Aorta (tissue), 5 donors: ENCODE results near the gene GUCY1A2. TPM values are rescaled to one million over a fixed set of nuclear protein-coding genes. Genes with fewer than 3 reads are reported as not detected.
A peak's percentile ranks its signal among the peaks of the same experiment; 100 is the strongest.

ENCODE experiments used
- ATAC-seq: fragments of 200-7000 bp; cut with Tn5 transposase; one replicate; pipeline ENCODE4 v1.9.1; 2022; ENCODE audit warnings: moderate library complexity; ENCODE audit not compliant: low FRiP score
- DNase-seq, 2 donors: peaks; one replicate each; pipeline ENCODE4 v3.0.0-alpha.2; 2020
- H3K27ac ChIP-seq, 2 donors: one replicate each; pipeline ENCODE4 v1.5.1; 2013; ENCODE audit warnings: low read length in 2 of 2, mild to moderate bottlenecking in 2 of 2, moderate library complexity in 2 of 2, control low read depth in 1 of 2, inconsistent platforms in 1 of 2, low read depth in 1 of 2
- H3K27me3 ChIP-seq, 2 donors: one replicate each; pipeline ENCODE4 v1.6.1; 2013; ENCODE audit warnings: control low read depth in 1 of 2, low read length in 1 of 2, mild to moderate bottlenecking in 1 of 2, moderate library complexity in 1 of 2; ENCODE audit not compliant: insufficient read depth in 2 of 2, control insufficient read depth in 1 of 2
- H3K36me3 ChIP-seq, 2 donors: one replicate each; pipeline ENCODE4 v1.6.1; 2013; ENCODE audit warnings: control low read depth in 1 of 2, low read length in 1 of 2, mild to moderate bottlenecking in 1 of 2; ENCODE audit not compliant: insufficient read depth in 2 of 2, control insufficient read depth in 1 of 2
- H3K4me1 ChIP-seq, 2 donors: one replicate each; pipeline ENCODE4 v1.6.1; 2013; ENCODE audit warnings: low read length in 2 of 2, control low read depth in 1 of 2, mild to moderate bottlenecking in 1 of 2, moderate library complexity in 1 of 2; ENCODE audit not compliant: insufficient read depth in 2 of 2, control insufficient read depth in 1 of 2
- H3K4me3 ChIP-seq, 2 donors: one replicate each; pipeline ENCODE4 v1.5.1; 2013; ENCODE audit warnings: low read length in 2 of 2, control low read depth in 1 of 2, mild to moderate bottlenecking in 1 of 2
- H3K9me3 ChIP-seq: one replicate; pipeline ENCODE4 v1.6.1; 2013; ENCODE audit warnings: mild to moderate bottlenecking, low read length; ENCODE audit not compliant: control insufficient read depth
- WGBS, 2 donors: extraction: QIAGEN DNeasy Blood & Tissue Kit; methylation state at CpG; one replicate each; pipeline ENCODE4 v1.1.7; 2013; 5-methylcytosine and 5-hydroxymethylcytosine counted together
- intact Hi-C, 2 donors: fragments of 100-400 bp; cut with DNase I; formaldehyde crosslinking; loops; one replicate each; pipeline versions ENCODE4 v1.14.2 to v1.15.0; 2022
- polyA plus RNA-seq, 2 donors: library from polyadenylated mRNA; stranded (reverse); fragments of 200-250 nt; gene quantifications; one replicate each; pipeline ENCODE4 v1.2.3, GENCODE V29; 2013
- total RNA-seq, 2 donors: library from RNA; stranded (reverse); fragmentation: NEBNext Ultra II Directional; extraction: Animal tissue kit (Norgen Biotek cat#: 25700); gene quantifications; one replicate each; pipeline ENCODE4 v1.2.1, GENCODE V29; 2021
- donor health status: healthy with polysubstance abuse.
- donor health status: Bipolar disorder and iron deficiency.
- donor health status: DM: no; HTN: no; CAD: no.
- donor health status: DM: no; HTN: no; CAD: no.
- donor health status: DM: yes; HTN: yes; CAD: no.

GUCY1A2 gene
- total and polyA plus RNA-seq, 4 donors, result 0.75 to 37.9 (median 4.4) TPM

DNA sequence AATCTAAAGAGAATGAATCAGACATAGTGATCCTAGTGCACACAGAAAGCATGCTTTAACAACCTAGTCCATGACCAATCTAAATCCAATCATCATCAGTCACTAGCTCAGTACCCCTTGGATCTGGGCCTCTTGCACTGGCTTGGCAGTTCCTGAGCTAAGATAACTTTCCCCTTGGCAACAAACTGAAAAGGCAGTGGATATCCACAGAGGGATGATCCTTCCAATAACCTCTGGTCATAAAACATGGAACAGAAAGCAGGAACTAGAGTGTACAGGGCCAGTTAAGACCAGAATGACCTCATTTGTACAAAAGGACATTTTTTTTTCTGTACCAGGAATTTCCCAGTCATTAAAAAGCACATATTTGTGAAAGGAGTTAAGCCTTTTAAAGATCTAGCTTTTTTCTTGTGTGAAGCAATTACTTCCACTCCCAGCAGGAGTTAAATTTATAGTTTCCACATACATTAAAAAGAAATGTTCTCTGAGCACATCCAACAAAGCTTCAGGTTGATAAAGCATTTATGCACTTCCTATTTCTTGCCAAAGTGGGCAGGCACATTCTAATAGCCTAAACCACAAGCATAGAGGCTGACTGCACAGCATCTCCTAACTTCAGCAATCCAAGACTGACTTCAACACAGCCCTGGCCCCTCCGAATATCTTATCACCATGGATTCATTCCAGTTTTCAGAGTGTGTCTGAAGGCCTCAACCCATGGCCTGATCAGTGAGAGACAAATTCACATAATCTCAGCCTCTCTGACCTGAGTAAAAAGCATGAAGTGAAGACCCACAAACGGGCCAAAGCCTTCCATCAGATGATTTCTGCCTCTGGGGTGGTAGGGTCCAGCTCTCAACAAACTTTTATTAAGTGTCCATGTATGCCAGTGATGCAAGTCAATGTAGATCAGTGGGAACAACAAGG is 29.9 kb downstream of the GUCY1A2 start:
- Histone ChIP-seq H3K36me3 (no peaks in the 10 kb centered on the region), H3K27ac (no peak overlapping the region)

DNA sequence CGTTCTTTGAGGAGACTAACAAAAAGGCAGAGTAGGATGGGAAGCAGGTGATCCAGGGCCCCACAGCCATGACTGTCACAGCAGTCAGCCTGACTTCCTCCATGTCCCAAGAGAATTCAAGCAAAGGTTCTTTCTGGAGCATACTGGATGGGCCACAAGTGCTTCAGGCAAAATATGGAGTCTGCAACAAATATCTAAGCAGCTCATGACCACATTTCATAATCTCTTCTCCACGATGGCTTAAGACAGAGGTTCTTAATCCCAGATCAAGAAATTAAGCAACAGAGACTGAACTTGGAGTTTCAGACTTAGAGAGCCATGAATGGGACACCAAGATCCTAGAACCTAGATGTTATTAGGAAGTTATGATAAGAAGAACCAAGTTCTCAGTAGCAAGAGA is 31.6 kb downstream of the GUCY1A2 start:
- Histone ChIP-seq H3K27me3 (no peaks in the 10 kb centered on the region), H3K27ac (no peak overlapping the region), H3K9me3 (peaks cover 1% of the 10 kb centered on the region), H3K36me3 (no peaks in the 10 kb centered on the region), H3K4me1 (no peaks in the 10 kb centered on the region), H3K4me3 (no peak overlapping the region)
- no peak for DNase-seq
- ATAC-seq, result no peak
- 66 to 71% methylated on average over 2 of the region's 2 CpGs for WGBS, 2 donors
- intact Hi-C loops, result no loop called here

More for the DNA sequence above, 29.9 kb downstream of the GUCY1A2 start:
- Histone ChIP-seq H3K27me3 (no peaks in the 10 kb centered on the region), H3K4me1 (no peaks in the 10 kb centered on the region), H3K4me3 (no peak overlapping the region), H3K9me3 (peaks cover 1% of the 10 kb centered on the region)
- intact Hi-C loops, result no loop called here
- ATAC-seq (peak; percentile 82), DNase-seq (peak in 1 of 2 donors; percentile 44)
- 12 to 18% methylated on average over 2 of the region's 2 CpGs for WGBS, 2 donors

- DNase-seq (no peak), ATAC-seq (no peak)
- no peaks in the 10 kb centered on the region for H3K36me3 ChIP-seq
- no peaks in the 10 kb centered on the region for H3K4me1 ChIP-seq
- intact Hi-C loops, result no loop called here
- WGBS, 2 donors, result 10 to 22% methylated on average over 3 of the region's 3 CpGs
- no peak overlapping the region for H3K27ac ChIP-seq
- H3K4me3 ChIP-seq, result no peak overlapping the region
- H3K27me3 ChIP-seq, result no peaks in the 10 kb centered on the region
- peaks cover 1% of the 10 kb centered on the region for H3K9me3 ChIP-seq
These were observed 32.0 kb downstream of the GUCY1A2 start for GRCh38 chr11:106986261-106986660.

DNA sequence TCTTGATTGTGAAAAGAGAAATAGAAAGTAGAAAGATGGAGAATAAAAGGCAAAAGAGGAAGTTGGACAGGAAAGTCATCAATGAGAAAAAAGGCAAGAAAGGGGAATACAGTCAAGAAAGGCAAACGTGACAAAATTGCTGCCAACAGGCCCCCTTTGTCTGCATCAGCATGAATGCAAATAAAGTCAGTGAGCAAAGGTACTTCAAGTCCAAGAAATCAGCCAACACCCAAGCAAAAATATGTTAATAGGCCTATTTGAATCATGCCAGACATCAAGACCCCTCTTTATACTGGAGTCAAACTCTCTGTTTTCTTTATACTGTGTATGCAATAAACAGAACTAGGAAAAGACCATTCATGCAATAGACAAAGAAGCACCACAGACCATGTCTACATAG is 34.3 kb downstream of the GUCY1A2 start:
- DNase-seq, result no peak
- Histone ChIP-seq H3K4me1 (no peaks in the 10 kb centered on the region), H3K36me3 (no peaks in the 10 kb centered on the region), H3K27me3 (no peaks in the 10 kb centered on the region), H3K9me3 (no peaks in the 10 kb centered on the region), H3K4me3 (no peak overlapping the region), H3K27ac (no peak overlapping the region)
- intact Hi-C loops, result no loop called here
- no peak for ATAC-seq
- 20 to 23% methylated on average over 1 of the region's 1 CpG for WGBS, 2 donors

DNA sequence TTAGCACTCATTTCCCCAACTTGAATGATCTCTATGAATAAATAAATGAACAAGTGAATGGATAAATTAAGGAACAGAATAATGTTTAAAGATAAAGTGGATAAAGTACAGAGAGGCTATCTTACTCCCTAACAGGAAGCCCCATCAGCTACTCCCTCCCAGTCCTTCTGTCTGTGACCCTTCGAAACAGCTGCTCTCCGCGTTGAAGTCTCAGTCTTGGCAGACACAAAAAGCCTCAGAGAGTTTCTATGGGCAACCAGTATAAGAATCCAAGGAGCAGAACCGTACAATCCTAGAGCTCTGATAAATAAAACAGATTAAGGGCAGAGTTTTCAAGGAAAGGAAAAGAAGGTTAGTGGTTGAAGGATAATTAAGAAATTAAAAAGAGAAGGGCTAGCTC is 35.0 kb downstream of the GUCY1A2 start:
- Histone ChIP-seq H3K27ac (no peak overlapping the region), H3K27me3 (no peaks in the 10 kb centered on the region), H3K4me3 (no peak overlapping the region), H3K4me1 (no peaks in the 10 kb centered on the region), H3K36me3 (no peaks in the 10 kb centered on the region), H3K9me3 (no peaks in the 10 kb centered on the region)
- WGBS, 2 donors, result 24 to 34% methylated on average over 4 of the region's 4 CpGs
- intact Hi-C loops, result no loop called here
- ATAC-seq (no peak), DNase-seq (no peak)

- H3K27ac ChIP-seq, result no peak overlapping the region
These were observed 43.4 kb downstream of the GUCY1A2 start for GRCh38 chr11:106974831-106975230.

DNA sequence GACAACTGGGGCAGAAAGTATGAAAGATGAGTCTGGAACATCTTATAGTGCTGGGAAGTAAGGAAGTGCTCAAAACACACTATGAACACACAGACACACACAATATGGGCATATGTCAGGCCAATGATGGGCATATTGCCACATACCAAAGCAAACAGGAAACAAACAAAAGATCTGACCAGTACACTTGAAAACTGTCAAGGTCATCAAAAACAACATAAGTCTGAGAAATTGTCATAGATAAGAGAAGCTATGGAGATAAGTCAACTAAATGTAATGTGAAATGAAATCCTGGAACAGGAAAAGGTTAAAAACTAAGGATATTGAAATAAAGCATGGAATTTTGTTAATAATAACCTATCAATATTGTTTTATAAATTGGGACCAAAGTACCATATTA is 46.4 kb downstream of the GUCY1A2 start:
- Histone ChIP-seq H3K27me3 (no peaks in the 10 kb centered on the region), H3K9me3 (no peaks in the 10 kb centered on the region), H3K4me3 (no peak overlapping the region), H3K27ac (no peak overlapping the region), H3K36me3 (no peaks in the 10 kb centered on the region), H3K4me1 (no peaks in the 10 kb centered on the region)
- DNase-seq (no peak), ATAC-seq (no peak)
- intact Hi-C loops, result no loop called here

More at GRCh38 chr11:106974831-106975230, 43.4 kb downstream of the GUCY1A2 start:
- no peaks in the 10 kb centered on the region for H3K36me3 ChIP-seq
- H3K4me3 ChIP-seq, result no peak overlapping the region
- no peaks in the 10 kb centered on the region for H3K4me1 ChIP-seq
- H3K27me3 ChIP-seq, result peaks cover 0 to 2% of the 10 kb centered on the region in 2 donors
- H3K9me3 ChIP-seq, result no peaks in the 10 kb centered on the region
- DNase-seq (no peak), ATAC-seq (no peak)
- intact Hi-C loops, result no loop called here

DNA sequence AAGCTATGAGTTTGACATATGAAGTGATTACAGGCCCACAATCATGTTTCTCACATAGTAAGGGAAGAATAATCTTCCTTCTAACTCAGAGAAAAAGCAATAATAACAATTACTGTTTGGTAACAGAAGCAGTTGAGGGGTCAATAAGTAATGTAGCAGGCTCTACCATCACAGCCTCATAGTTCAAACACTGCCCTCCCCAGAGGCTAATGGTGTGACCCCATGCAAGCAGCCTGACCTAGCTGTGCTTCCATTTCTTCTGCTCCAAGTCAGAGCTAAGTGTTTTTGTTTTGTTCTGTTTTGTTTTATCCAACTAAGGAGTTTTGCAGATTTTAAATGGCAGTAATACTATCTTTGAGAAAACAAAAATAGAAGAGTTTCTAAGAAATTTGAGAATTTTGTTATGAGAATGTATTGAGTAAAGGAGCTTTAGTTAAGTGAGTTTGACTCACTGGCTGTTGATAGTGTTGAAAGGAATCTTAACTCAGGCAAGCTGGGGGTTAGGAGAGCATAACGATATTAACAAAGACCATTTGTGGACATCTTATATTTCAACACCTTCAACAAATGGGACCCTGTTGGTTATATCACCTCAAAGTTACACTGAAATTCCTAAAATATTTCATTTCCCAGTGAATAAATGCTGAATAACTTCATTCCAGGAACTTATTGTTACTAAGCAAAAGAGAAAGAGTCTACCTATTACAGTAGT is 48.5 kb downstream of the GUCY1A2 start:
- WGBS, 2 donors, result 93 to 98% methylated on average over 1 of the region's 1 CpG
- Histone ChIP-seq H3K4me3 (no peak overlapping the region), H3K27ac (no peak overlapping the region), H3K4me1 (no peaks in the 10 kb centered on the region), H3K36me3 (no peaks in the 10 kb centered on the region), H3K9me3 (no peaks in the 10 kb centered on the region), H3K27me3 (no peaks in the 10 kb centered on the region)
- intact Hi-C loops, result no loop called here
- DNase-seq, result no peak
- no peak for ATAC-seq

GRCh38 chr11:106962995-106963394 is 55.3 kb downstream of the GUCY1A2 start:
- ATAC-seq, result no peak
- 70 to 80% methylated on average over 2 of the region's 2 CpGs for WGBS, 2 donors
- intact Hi-C loops, result no loop called here

More at GRCh38 chr11:106962995-106963394, 55.3 kb downstream of the GUCY1A2 start:
- Histone ChIP-seq H3K9me3 (no peaks in the 10 kb centered on the region), H3K36me3 (no peaks in the 10 kb centered on the region), H3K27ac (no peak overlapping the region), H3K4me3 (no peak overlapping the region), H3K27me3 (no peaks in the 10 kb centered on the region), H3K4me1 (no peaks in the 10 kb centered on the region)
- no peak for DNase-seq
